Skin of body (tissue), 2 donors: ENCODE data around the gene DNAJC5G. TPM values are rescaled to one million over a fixed set of nuclear protein-coding genes. Genes with fewer than 3 reads are reported as not detected.
"Not testable (repeated sequence)": the region's sequence is repeated elsewhere in the genome, so short reads cannot be mapped to it uniquely, and the experiment has no call there.

Experiments
- DNase-seq: peaks from one replicate; lab custom pipeline; 2025; lab: John Stamatoyannopoulos, UW
- total RNA-seq: library from RNA; depleted of rRNA; stranded (reverse); fragments of >200 nt; gene quantifications from one replicate; pipeline ENCODE4 v1.2.3, GENCODE V29; 2014

The DNAJC5G gene
- total RNA-seq, 1 donor from 2014 or later, result not detected

- DNase-seq, result no peak
Measured at GRCh38 chr2:27280826-27281225, 5.6 kb downstream of the DNAJC5G start.

- DNase-seq, result no peak
Measured at GRCh38 chr2:27281442-27281841, 6.2 kb downstream of the DNAJC5G start.

- no peak for DNase-seq
Measured at GRCh38 chr2:27281855-27282559, 6.8 kb downstream of the DNAJC5G start, which contains the start of gene TRIM54. Gene TRIM54, plus strand, starts transcription at chr2:27282429. Its CDS starts 303 bp downstream, at chr2:27282732.

- no peak for DNase-seq
Measured at GRCh38 chr2:27282892-27283291, 7.7 kb downstream of the DNAJC5G start.

GRCh38 chr2:27284996-27285395 is 9.8 kb downstream of the DNAJC5G start:
- DNase-seq, result no peak

- DNase-seq, result no peak
Measured at GRCh38 chr2:27285481-27285880, 10.2 kb downstream of the DNAJC5G start.

- DNase-seq, result no peak
Measured at GRCh38 chr2:27288610-27289009, 13.4 kb downstream of the DNAJC5G start.

- no peak for DNase-seq
Measured at GRCh38 chr2:27290549-27290948, 15.3 kb downstream of the DNAJC5G start.

- no peak for DNase-seq
Measured at GRCh38 chr2:27291865-27292264, 16.6 kb downstream of the DNAJC5G start.

- DNase-seq, result no peak
Measured at GRCh38 chr2:27294928-27295327, 19.7 kb downstream of the DNAJC5G start.

- no peak for DNase-seq
Measured at GRCh38 chr2:27296481-27296880, 21.2 kb downstream of the DNAJC5G start.

GRCh38 chr2:27297195-27297594 is 22.0 kb downstream of the DNAJC5G start:
- no peak for DNase-seq

- no peak for DNase-seq
Measured at GRCh38 chr2:27298391-27299080, 23.3 kb downstream of the DNAJC5G start.

- DNase-seq, result not testable (repeated sequence)
Measured at GRCh38 chr2:27300606-27301005, 25.4 kb downstream of the DNAJC5G start.

GRCh38 chr2:27303093-27304025 is 28.1 kb downstream of the DNAJC5G start:
- no peak for DNase-seq

GRCh38 chr2:27304488-27305240 is 29.4 kb downstream of the DNAJC5G start:
- no peak for DNase-seq

GRCh38 chr2:27305516-27305915 is 30.3 kb downstream of the DNAJC5G start:
- no peak for DNase-seq

- DNase-seq, result no peak
Measured at GRCh38 chr2:27306136-27306535, 30.9 kb downstream of the DNAJC5G start.

- no peak for DNase-seq
Measured at GRCh38 chr2:27306573-27307286, 31.5 kb downstream of the DNAJC5G start.

- no peak for DNase-seq
Measured at GRCh38 chr2:27307287-27307544, 32.0 kb downstream of the DNAJC5G start.
